Ramos (cell line): Measurements from ENCODE around the gene ARHGAP42.
"Not testable (repeated sequence)": the region's sequence is repeated elsewhere in the genome, so short reads cannot be mapped to it uniquely, and the experiment has no call there.

ENCODE experiments used
- in situ Hi-C: fragments of 300-500 bp; cut with MboI; formaldehyde crosslinking; loops from one replicate; pipeline ENCODE4 v1.14.3; 2022; ENCODE audit warnings: low sequenced_read_pairs; ENCODE audit not compliant: unreplicated experiment

The ARHGAP42 gene

DNA sequence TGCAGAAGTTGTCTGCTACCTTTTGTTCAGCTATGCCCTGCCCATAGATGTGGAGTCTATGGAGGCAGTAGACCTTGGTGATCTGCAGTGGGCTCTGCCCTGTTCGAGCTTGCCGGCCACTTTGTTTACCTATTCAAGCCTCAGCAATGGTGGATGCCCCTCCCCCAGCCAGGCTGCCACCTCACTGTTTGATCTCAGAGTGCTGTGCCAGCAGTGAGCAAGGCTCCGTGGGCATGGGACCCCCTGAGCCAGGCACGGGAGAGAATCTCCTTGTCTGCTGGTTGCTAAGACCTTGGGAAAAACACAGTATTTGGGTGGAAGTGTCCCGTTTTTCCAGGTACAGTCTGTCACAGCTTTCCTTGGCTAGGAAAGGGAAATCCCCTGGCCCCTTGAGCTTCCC is 214.4 kb downstream of the ARHGAP42 start:
- in situ Hi-C loops, result not testable (repeated sequence)

DNA sequence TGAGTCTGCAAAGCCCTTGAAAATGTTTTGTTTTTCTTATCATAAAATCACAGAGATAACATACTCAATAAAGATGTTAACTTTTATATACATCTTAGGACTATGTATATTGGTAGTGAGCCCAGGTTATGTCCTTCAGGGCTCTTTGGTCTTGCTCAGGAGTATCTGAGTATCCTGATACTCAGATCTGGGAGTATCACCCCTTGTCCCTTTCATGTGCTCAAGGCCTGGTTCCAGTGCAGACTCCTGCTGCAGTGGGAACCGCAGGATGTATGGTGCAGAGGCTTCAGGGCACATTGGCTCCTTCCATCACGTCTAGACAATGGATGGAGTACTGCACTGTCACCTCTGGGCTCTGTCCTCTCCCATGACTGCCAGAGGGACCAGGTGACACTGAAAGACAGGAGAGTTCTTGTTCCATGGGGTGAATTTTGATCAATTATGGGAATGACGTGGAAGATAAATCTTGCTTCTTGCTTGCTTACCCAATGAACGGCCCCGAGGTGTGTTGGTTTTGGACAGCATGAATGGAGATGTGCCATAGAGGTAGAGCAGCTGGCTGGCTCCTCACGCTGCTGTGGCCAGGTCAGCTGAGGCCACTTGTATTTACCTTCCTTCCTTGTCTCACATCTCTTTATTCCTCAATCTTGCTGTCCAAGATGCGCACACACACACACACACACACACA is 215.5 kb downstream of the ARHGAP42 start:
- in situ Hi-C loops, result no loop called here

DNA sequence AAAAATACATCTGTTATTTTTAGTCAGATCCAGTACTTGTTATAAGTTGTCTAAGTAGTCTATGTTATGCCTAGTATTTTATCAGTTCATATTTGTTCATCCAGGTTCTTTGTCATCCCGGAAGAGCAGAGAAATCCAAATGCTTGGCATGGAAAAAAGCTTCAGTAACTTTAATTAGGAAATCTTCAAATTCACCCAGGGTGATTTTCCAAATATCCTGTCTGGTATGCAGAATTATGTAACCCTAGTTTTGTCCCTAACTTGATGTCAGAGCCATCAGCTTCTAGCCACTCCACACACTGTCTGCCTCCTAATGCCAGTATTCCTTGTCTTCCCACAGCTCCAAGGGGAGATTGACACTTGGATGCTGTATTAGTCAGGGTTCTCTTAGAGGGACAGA is 216.2 kb downstream of the ARHGAP42 start:
- in situ Hi-C loops, result no loop called here

DNA sequence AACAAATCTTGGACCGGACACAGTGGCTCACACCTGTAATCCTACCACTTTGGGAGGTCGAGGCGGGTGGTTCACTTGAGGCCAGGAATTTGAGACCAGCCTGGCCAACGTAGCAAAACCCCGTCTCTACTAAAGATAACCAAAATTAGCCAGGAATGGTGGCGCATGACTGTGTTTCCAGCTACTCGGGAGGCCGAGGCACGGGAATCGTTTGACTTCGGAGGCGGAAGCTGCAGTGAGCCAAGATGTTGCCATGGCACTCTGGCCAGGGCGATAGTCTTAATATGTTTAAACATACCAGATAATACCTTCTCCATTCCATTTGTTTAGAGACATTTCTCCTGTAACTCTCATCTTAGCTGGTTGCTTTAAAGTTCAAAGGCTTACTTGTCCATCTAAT is 218.6 kb downstream of the ARHGAP42 start:
- in situ Hi-C loops, result no loop called here

DNA sequence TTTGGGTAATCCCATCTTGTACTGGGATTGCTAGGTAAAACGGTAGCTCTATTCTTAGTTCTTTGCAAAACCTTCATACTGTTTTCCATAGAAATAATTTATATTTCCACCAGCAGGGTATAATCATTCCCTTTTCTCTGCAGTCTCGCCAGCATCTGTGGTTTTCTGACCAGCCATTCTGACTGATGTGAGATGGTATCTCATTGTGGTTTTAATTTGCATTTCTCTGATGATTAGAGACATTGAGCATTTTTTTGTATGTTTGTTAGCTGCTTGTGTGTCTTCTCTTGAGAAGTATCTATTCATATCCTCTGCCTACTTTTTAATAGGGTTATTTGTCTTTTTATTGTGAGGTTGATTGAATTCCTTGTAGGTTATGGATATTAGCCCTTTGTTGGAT is 221.7 kb downstream of the ARHGAP42 start:
- in situ Hi-C loops, result no loop called here

DNA sequence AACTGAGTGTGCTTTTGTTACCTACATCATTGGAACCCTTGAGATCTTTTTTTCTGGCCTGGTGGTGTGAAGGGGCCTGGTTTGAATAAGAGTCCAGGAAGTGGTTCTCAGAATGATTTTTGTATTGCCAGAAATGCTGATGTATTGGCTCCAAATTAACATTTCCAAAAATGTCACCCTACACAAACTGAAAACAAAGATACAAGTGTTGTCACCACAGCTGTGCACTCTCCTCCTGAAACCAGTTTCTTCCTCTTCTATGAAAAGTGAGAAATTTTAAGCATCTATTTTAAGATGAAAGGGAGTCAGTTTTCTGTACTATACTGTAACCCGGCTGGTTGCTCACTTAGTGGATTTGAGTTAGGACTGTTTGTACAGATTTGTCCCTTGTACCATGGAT is 223.7 kb downstream of the ARHGAP42 start:
- in situ Hi-C loops, result no loop called here

DNA sequence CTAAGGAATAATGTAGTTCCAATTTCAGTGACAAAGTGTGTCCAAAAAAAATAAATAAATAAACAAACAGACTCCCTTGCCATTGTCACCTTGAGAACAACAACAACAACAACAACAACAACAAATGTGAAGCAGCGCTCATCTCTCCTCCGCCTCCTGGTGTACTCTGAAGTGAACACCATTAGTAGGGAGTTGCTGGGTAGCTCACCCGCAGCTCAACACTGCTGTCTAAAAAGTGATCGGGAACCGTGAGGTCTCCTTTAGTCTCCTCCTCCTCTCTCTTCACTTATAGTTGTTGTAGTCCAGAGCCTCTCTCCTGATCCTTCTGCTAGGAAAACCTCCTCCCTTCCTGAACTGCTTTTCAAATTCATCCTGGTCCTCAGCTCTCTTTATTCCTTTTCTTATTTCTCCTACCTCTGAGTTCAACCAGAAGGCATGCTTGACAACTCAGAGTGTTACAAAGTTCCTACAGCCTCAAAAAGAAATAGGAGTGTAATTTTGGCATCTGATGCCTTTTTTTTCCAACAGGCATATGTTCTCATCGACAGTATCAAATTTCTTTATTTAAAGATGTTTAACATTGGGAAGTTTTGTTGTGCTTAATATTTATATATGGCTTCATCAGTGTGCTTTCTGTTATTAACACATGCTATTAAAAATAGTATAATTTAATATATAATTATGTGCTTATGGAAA is 227.5 kb downstream of the ARHGAP42 start:
- in situ Hi-C loops, result no loop called here

DNA sequence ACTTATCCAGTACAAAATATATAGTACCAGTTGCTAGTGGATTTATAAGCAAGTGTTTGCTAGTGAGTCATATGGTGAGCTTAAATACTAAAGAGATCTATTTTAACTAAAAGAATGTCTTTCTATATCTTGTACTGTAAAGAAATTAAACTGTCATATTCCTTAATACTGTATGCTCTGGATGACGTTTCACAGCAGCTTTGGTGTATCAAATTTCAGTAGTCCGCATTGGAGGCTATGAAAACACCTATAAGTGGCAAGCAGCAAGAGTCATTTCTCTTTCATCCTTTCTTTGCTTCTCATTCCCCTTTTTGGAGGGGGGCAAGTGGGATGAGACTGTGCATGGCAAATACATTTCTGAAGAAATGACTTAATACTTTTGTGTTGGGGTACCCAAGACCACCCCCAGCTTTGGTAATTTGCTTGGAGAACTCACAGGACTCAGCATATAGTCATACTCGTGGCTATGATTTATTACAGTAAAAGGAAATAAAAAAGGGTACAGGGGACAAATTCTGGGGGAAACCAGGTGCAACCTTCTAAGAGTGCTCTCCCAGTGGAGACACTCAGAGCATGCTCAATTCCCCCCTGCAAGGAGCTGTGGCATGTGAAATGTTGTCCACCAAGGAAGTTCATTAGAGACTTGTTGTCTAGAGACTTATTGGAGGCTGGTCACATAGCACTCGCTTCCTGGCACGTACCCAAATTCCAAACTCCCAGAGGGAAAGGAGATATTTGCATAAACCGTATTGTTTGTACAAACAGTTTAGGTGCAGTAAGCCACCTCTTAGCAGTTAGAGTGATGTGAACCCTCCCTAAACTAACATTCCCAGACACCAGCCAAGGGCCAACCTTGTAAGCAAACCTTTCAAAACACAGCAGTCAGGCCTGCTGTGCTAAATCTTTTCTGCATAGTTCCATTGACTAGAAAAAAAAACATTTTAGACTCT is 231.7 kb downstream of the ARHGAP42 start:
- in situ Hi-C loops, result no loop called here

DNA sequence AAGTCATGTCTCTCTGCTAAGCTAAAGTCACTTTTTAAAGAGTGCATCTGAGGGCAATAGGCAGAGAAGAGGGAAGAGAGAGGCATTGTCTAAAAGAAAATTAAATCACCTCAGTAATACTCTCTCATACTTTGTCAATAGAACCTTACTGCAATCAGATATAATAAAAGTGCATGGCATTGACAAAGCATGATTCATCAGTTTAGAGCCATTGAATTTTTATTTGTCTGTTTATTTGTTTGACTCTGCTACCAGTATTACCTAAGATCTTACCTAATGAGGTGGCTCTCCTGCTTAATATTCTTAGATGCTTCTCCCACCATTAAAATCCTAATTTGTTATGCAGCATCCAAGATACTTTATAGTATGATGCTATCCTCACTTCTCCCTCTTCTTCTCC is 233.5 kb downstream of the ARHGAP42 start:
- in situ Hi-C loops, result no loop called here

DNA sequence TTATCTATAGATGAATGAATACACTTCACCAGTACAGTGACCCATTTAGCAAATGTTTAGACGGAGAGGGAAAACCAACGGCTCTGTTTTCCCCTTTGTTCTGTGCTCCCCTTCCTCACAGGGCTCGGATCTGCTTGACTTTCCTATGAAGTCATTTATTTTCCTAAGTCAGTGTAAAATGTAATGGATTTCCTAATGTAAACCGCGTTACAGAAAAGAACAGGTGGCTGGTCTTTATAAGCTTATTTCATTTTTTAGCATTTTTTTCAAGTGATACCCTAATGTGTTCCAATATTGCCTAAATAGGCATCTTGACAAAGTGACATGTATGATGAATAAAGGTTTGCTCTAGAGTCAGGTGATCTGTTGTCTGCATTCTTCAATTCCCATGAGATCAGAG is 235.0 kb downstream of the ARHGAP42 start:
- in situ Hi-C loops, result no loop called here

DNA sequence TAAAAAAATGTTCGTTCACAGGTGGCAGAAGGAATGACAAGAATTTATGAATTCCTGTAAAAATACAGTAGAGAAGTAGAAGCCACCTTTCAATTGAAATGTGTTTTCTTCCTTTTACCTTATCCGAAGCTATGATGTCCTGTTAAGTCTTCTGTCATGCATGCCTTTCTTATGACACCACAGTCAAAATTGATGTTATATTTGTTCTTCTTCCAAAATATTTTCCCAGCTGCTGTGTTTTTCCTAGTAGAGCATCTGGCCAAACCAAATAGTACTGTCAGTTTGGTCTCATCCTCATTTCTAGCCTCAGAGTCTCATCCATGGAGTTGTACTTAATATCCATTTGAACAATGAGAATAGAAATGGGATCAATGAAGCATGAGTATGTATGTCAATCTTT is 236.5 kb downstream of the ARHGAP42 start:
- in situ Hi-C loops, result no loop called here

DNA sequence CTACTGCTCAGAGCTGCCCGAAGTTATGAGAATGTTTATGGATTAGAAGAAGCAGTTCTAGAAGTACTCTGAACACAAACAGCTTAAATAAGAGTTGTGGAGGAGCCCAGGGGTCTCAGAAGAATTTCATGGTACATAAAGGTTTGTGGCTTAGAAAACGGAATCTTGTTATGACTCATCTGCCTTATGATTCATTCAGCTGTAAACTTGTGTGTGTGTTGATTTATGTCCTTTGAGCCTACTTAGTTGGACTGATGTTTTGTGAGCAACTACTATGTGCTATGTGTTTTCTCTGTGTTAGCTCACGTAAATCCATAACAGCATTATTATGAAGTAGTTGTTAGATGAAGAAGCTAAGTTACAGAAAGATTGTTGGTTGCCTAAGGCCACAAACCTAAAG is 238.8 kb downstream of the ARHGAP42 start:
- in situ Hi-C loops, result no loop called here

DNA sequence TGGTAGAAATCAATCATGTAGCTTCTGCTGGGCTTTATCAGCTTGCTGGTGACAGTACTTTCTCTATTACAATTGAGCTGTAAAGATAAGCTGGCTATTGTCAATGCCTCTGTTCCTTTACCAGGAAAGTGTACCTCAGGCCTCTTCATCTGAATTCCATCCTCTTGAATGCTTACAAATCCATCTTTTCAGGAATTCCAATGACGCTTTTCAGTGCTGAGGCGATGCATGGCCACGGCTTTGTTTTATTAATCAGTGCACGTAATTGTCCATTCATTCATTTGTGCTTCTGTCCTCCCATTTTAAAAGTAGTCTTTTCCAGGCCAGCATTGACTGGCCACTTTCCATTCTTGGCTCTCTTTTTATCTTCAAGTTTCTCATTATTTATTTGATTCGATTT is 240.5 kb downstream of the ARHGAP42 start:
- in situ Hi-C loops, result no loop called here

DNA sequence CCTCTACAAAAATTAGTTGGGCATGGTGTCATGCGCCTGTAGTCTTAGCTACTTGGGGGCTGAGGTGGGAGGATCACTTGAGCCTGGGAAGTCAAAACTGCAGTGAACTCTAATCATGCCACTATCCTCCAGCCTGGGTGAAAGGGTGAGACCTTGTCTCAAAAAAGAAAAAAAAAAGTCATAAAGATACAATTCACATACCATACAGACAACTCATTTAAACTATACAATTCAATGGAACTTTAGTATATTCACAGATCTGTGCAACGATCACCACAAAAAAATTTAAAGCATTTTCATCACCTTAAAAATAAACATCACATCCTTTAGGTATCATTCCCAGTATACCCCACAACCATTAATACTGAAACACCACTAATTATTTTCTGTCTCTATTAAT is 241.3 kb downstream of the ARHGAP42 start:
- in situ Hi-C loops, result no loop called here

DNA sequence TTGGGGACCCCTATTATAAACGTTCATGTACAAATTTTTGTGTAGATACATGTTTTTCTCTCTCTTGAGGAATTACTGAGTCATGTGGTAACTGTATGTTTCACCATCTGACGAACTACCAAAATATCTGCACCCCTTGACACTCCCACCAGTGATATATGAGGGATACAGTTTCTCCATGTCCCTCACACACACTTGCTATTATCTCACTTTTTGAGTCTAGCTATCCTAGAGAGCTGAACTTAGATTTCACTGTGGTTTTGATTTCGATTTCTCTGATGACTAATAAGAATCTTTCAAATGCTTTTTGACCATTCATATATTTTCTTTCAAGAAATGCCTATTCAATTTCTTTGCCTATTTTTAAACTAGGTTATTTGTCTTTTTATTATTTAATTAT is 242.3 kb downstream of the ARHGAP42 start:
- in situ Hi-C loops, result no loop called here

DNA sequence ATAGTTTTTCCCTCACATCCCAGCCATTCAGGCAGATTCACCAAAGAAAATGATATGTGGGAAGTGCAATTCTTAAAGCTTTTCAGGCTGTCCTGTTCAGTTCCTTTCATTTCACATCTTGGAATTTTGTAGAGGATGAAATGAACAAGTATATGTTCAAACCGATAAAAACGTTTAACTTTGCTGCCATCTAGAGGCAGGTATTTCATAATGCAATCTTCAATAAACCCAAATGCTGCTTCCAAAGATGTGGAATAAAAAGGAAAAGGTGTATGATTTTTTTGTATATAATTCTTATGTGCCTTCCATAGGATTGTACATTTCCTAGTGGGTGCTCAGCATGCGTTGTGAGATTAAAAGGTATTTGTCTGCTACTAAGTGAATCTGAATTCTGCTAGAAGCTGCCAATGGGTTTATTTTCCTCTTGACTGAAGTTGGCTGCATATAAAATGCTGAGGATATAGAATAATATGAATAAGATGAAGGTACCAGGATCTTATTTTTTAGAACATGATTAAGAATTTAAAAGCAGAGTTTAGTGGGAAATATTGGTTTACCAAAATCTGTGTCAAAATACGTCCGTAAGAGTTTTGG is 243.2 kb downstream of the ARHGAP42 start:
- in situ Hi-C loops, result no loop called here

DNA sequence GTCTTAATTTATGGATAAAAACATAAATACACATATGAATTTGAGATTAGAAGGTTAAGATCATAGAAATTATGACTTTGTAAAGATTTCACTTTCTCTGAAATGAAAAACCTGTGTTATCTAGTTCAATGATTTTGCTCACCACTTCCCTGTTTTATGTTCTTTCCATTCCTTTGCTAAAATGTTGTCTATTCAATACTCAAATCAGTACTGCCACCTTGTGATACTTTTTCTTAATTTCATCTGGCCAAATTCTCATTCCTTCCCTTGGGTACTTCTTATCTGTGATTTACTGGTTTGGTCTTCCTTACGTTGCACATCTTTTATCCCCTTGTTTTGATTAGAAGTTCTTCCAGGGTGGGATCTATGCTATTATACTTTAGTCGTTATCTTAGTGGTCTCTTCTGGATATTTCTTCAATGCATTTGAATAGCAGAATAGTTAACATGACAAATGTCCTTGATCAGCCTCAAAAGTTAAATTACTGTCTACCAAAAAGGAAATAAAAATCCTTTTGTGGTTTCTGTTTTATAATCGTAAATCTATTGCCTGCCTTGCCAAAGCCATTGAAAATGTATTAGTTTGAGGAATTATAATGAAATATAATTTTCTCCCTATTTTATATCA is 245.5 kb downstream of the ARHGAP42 start:
- in situ Hi-C loops, result no loop called here

DNA sequence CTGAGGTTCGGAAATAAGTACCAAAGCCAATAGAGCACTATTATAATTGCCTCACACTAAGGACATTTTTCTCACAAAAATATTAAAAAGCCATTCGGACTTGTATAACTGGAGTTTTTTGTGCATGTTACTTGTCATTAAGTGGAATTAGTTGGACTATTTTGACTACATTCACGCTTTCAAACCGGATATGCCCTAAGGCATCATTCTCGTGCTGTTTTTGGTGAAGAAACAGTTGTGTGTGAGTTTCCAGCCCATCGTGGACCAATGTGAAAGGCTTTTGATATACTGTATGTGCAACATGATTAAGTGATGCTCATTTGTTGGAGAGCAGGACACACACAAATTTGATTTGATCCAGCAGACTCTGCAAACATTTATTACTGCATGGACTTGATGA is 249.7 kb downstream of the ARHGAP42 start:
- in situ Hi-C loops, result no loop called here

DNA sequence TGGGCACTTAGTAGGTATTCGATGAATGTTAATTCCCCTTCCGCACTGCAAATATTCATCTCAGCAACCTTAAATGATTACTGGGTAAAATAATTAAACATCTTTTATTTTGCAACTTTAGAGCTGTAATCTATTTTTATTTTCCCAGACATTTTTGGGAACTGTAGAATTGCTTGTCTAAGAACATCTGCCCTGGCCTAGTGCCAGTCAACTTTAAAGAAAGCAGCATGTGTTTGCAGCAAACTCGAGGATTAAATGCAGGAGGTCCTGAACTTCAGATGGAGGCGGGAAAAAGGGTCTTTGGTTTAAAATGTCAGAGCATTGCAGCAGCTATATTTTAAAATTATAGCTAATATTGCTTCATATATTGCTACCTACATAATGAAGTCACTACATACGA is 252.5 kb downstream of the ARHGAP42 start:
- in situ Hi-C loops, result no loop called here

DNA sequence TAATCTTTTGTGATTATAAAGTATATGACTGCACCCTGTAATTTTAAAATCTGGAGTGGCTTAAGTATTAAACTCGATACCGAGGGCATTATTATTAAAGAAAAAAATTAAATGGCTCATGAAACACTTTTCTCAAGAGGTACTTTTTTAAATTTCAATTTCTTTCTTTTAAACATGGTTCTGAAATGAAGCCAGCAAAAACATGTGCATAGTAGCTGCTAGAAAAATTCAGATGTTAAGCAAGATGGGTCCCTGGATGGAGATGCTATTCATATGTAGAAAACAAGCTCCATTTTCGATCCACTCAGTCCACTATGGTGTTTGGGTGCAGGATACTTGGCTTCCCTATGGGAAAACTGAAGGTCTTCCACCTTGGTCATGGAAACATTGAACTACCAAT is 253.0 kb downstream of the ARHGAP42 start:
- in situ Hi-C loops, result no loop called here
